Keratinocyte (primary cell): ENCODE results near the gene NOL12. TPM values are rescaled to one million over a fixed set of nuclear protein-coding genes. Genes with fewer than 3 reads are reported as not detected.

Experiments used
- DNase-seq: peaks from one replicate; pipeline ENCODE4 v3.0.0-alpha.2; 2011; ENCODE audit warnings: low read depth, missing footprints, low spot score
- FAIRE-seq: peaks from 2 replicates; lab custom pipeline; 2011; peaks lifted over from hg19 to GRCh38; lab: Jason Lieb, UNC
- H2AFZ ChIP-seq: 2 replicates; pipeline ENCODE4 v1.6.0; 2012; ENCODE audit warnings: low read length, control low read depth, inconsistent platforms; ENCODE audit not compliant: control insufficient read depth
- H3K27ac ChIP-seq: 2 replicates; pipeline ENCODE4 v1.5.1; 2011; ENCODE audit warnings: low read length; ENCODE audit not compliant: control insufficient read depth, insufficient read depth
- H3K27me3 ChIP-seq: 3 replicates; pipeline ENCODE4 v1.6.0; 2011; ENCODE audit warnings: low read length; ENCODE audit not compliant: control insufficient read depth, insufficient read depth; ENCODE audit errors: extremely low read depth
- H3K36me3 ChIP-seq, 2 experiments: 2 replicates in 1 of 2; 3 replicates in 1 of 2; pipeline ENCODE4 v1.5.1; 2011; ENCODE audit warnings: low read length in 2 of 2, mild to moderate bottlenecking in 1 of 2; ENCODE audit not compliant: control insufficient read depth in 2 of 2, insufficient read depth in 2 of 2; ENCODE audit errors: extremely low read depth in 1 of 2
- H3K4me1 ChIP-seq: 3 replicates; pipeline ENCODE4 v1.5.1; 2011; ENCODE audit warnings: low read length; ENCODE audit not compliant: control insufficient read depth, insufficient read depth; ENCODE audit errors: extremely low read depth
- H3K4me2 ChIP-seq: 3 replicates; pipeline ENCODE4 v1.6.0; 2011; ENCODE audit warnings: low read depth, low read length; ENCODE audit not compliant: control insufficient read depth, insufficient read depth; ENCODE audit errors: extremely low read depth
- H3K4me3 ChIP-seq, 3 experiments: fragments of 200-600 bp in 1 of 3; sonication (generic) in 1 of 3; 2 replicates in 2 of 3; 3 replicates in 1 of 3; pipeline ENCODE4 v1.5.1; 2011 to 2016; ENCODE audit warnings: low read length in 3 of 3, mild to moderate bottlenecking in 3 of 3, control low read depth in 2 of 3, inconsistent platforms in 1 of 3, low read depth in 1 of 3, mixed read lengths in 1 of 3, mixed run types in 1 of 3, moderate library complexity in 1 of 3; ENCODE audit not compliant: control insufficient read depth in 2 of 3, insufficient read depth in 2 of 3; ENCODE audit errors: extremely low read depth in 1 of 3
- H3K79me2 ChIP-seq: 2 replicates; pipeline ENCODE4 v1.6.0; 2012; ENCODE audit warnings: low read length; ENCODE audit not compliant: control insufficient read depth, insufficient read depth
- H3K9ac ChIP-seq: 3 replicates; pipeline ENCODE4 v1.6.0; 2011; ENCODE audit warnings: low read length; ENCODE audit not compliant: control insufficient read depth, insufficient read depth; ENCODE audit errors: extremely low read depth
- H3K9me1 ChIP-seq: 3 replicates; pipeline ENCODE4 v1.6.0; 2011; ENCODE audit warnings: low read length; ENCODE audit not compliant: control insufficient read depth, insufficient read depth; ENCODE audit errors: extremely low read depth
- H3K9me3 ChIP-seq: 2 replicates; pipeline ENCODE4 v1.5.1; 2012; ENCODE audit warnings: low read depth, low read length; ENCODE audit not compliant: control insufficient read depth
- H4K20me1 ChIP-seq: 3 replicates; pipeline ENCODE4 v1.6.0; 2011; ENCODE audit warnings: low read length; ENCODE audit not compliant: control insufficient read depth, insufficient read depth; ENCODE audit errors: extremely low read depth
- EZH2 ChIP-seq: IDR thresholded peaks from one replicate; pipeline ENCODE4 v1.6.1; 2012; ENCODE audit warnings: inconsistent platforms, mild to moderate bottlenecking, low read length, moderate library complexity
- dilution Hi-C: fragments of 300-500 bp; cut with MboI; formaldehyde crosslinking; loops from one replicate; pipeline ENCODE4 v1.7.0; 2020; ENCODE audit warnings: low sequenced_read_pairs; ENCODE audit not compliant: extremely low pct_ligation_motif_present
- polyA plus RNA-seq, 5 experiments: library from polyadenylated mRNA; depleted of rRNA in 3 of 5; stranded (reverse) in 3 of 5; stranded (forward) in 1 of 5; unstranded in 1 of 5; fragments of >200 nt; gene quantifications; 1 replicate in 1 of 5; 2 replicates in 3 of 5; 3 replicates in 1 of 5; pipeline versions ENCODE4 v1.2.1 to v1.2.3, GENCODE V29; 2011 to 2012; ENCODE audit warnings: missing spikeins in 2 of 5, low read depth in 1 of 5, low replicate concordance in 1 of 5
- TF ChIP-seq, protein P1 (sequence below), 3 experiments: IDR thresholded peaks in 1 of 3; conservative IDR thresholded peaks in 1 of 3; optimal IDR thresholded peaks in 1 of 3; 2 replicates in 2 of 3; 3 replicates in 1 of 3; pipeline versions ENCODE3 to v1.5.1; 2011; ENCODE audit warnings: low read length in 3 of 3, mild to moderate bottlenecking in 3 of 3, moderate library complexity in 2 of 3, control low read depth in 1 of 3, inconsistent platforms in 1 of 3; ENCODE audit not compliant: insufficient read depth in 2 of 3; ENCODE audit errors: extremely low read depth in 1 of 3

Gene NOL12
- polyA plus RNA-seq, 1 donor (not counting 4 experiments of a cell fraction or from before 2014, with no cell fraction given): 23.8 TPM

DNA sequence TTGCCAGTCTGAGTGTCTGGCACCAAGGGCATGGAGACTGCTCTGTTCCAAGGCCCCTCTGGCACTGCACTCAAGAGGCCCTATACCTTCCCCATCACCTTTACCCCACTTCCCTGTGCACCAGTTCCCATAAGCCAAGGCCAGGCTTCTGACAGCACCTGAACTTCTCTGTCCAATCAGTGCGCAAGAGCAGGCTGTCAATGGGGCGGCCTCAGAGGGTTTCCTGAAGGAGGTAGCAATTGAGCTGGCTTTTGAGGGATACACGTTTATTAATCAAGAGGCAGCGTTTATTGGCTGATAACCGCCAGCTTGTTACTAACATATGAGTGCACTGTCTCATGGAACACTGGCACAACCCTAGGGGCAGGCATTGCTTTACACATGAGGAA, 44.6 kb upstream of the NOL12 start:
- no peaks in the 10 kb centered on the region for H3K27me3 ChIP-seq
- no peak for DNase-seq
- peak overlapping the region; percentile 63 for H3K9ac ChIP-seq
- H2AFZ ChIP-seq: no peak overlapping the region
- peak; percentile 49 for FAIRE-seq
- peaks cover 31% of the 10 kb centered on the region for H3K4me1 ChIP-seq
- peak overlapping the region; percentile 90 for H3K4me2 ChIP-seq
- H3K9me1 ChIP-seq: no peaks in the 10 kb centered on the region
- dilution Hi-C loops: no loop called here
- peaks cover 36 to 42% of the 10 kb centered on the region in 2 experiments for H3K36me3 ChIP-seq
- H3K79me2 ChIP-seq: peaks cover 27% of the 10 kb centered on the region
- H3K9me3 ChIP-seq: no peaks in the 10 kb centered on the region
- no peak overlapping the region for H3K27ac ChIP-seq
- peak overlapping the region; percentile 82 to 87 (median 84) for H3K4me3 ChIP-seq
- H4K20me1 ChIP-seq: peaks cover 4% of the 10 kb centered on the region
- TF ChIP-seq EZH2: no peak
- TF ChIP-seq, protein P1, sequence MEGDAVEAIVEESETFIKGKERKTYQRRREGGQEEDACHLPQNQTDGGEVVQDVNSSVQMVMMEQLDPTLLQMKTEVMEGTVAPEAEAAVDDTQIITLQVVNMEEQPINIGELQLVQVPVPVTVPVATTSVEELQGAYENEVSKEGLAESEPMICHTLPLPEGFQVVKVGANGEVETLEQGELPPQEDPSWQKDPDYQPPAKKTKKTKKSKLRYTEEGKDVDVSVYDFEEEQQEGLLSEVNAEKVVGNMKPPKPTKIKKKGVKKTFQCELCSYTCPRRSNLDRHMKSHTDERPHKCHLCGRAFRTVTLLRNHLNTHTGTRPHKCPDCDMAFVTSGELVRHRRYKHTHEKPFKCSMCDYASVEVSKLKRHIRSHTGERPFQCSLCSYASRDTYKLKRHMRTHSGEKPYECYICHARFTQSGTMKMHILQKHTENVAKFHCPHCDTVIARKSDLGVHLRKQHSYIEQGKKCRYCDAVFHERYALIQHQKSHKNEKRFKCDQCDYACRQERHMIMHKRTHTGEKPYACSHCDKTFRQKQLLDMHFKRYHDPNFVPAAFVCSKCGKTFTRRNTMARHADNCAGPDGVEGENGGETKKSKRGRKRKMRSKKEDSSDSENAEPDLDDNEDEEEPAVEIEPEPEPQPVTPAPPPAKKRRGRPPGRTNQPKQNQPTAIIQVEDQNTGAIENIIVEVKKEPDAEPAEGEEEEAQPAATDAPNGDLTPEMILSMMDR (optimal IDR thresholded peaks at IDR 0.05 in 1 of 3, IDR thresholded peaks at IDR 0.05 in 1 of 3, conservative IDR thresholded peaks at IDR 0.05 in 1 of 3; ENCODE audit: extremely low read depth in 1 of 3, insufficient read depth in 2 of 3, low read length in 3 of 3): no peak

- Histone ChIP-seq H3K27me3 (no peaks in the 10 kb centered on the region), H2AFZ (no peak overlapping the region), H3K9me1 (no peaks in the 10 kb centered on the region), H3K4me3 (no peak overlapping the region), H3K9me3 (no peaks in the 10 kb centered on the region), H3K9ac (no peak overlapping the region), H4K20me1 (peaks cover 4% of the 10 kb centered on the region), H3K27ac (no peak overlapping the region), H3K79me2 (peaks cover 27% of the 10 kb centered on the region), H3K36me3 (peaks cover 47 to 51% of the 10 kb centered on the region in 2 experiments), H3K4me1 (peaks cover 25% of the 10 kb centered on the region), H3K4me2 (no peak overlapping the region)
- dilution Hi-C loops: no loop called here
- FAIRE-seq: peak; percentile 58
- no peak for DNase-seq
- no peak for TF ChIP-seq EZH2
- TF ChIP-seq, protein P1 (optimal IDR thresholded peaks at IDR 0.05 in 1 of 3, IDR thresholded peaks at IDR 0.05 in 1 of 3, conservative IDR thresholded peaks at IDR 0.05 in 1 of 3; ENCODE audit: extremely low read depth in 1 of 3, insufficient read depth in 2 of 3, low read length in 3 of 3): peak; percentile 74 to 92 (median 89)
Measured at GRCh38 chr22:37643225-37643847, 42.8 kb upstream of the NOL12 start.
